ENCODE data around the gene OTUB1. TPM values are rescaled to one million over a fixed set of nuclear protein-coding genes. Genes with fewer than 3 reads are reported as not detected.

Gene OTUB1
- total and polyA plus RNA-seq, 9 of the 15 experiments (the other 6 are each of a cell fraction or from before 2014, with no cell fraction given), result 29.5 to 134 (median 66.1) TPM

DNA sequence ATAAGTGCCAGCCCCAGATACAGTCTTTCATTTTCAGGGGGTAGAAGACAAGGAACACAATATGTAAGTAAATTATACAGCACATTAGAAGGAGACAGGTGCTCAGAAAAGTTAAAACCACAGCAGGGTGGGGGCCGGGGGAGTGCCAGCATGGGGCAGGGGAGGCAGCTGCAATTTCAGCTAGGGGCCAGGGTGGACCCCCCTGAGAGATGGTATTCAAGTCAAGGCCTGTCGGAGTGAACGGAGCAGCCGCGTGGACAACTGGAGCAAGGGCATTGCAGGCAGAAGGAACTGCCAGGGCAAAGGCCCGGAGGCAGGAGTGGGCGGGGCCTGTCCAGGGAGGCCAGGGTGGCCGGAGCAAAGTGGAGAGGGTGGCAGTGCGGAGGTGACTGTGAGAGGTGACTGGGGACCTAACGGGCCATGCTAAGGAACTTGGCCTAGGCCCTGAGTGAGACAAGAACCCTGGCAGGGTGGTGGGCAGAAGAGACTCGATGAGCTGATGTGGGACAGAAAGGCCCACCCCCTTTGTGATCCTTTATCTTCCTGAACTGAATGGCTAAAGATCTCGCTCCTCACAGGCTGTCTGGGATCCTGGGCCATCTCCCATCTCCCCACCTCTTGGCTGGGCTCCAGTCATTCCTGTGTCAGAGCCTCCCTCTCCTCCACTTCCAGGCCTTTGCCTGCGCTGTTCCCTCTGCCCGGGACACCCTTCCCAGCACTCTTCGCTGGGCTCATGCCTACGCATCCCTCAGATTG lies 27.1 kb downstream of the OTUB1 start (continued):
- TF ChIP-seq, protein P1, sequence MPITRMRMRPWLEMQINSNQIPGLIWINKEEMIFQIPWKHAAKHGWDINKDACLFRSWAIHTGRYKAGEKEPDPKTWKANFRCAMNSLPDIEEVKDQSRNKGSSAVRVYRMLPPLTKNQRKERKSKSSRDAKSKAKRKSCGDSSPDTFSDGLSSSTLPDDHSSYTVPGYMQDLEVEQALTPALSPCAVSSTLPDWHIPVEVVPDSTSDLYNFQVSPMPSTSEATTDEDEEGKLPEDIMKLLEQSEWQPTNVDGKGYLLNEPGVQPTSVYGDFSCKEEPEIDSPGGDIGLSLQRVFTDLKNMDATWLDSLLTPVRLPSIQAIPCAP (CRISPR knock-in tag; IDR thresholded peaks at IDR 0.05; ENCODE audit: borderline replicate concordance), result no peak
- TF ChIP-seq MYC (IDR thresholded peaks at IDR 0.05; ENCODE audit: low read depth, low read length), result no peak
- no peak for TF ChIP-seq MYC (CRISPR knock-in tag; IDR thresholded peaks at IDR 0.05; ENCODE audit: borderline replicate concordance, low read depth)
- TF ChIP-seq SAFB2 (IDR thresholded peaks at IDR 0.05; ENCODE audit: borderline replicate concordance, low read depth, low read length, severe bottlenecking), result no peak
- TF ChIP-seq ZNF766 (CRISPR knock-in tag; conservative IDR thresholded peaks at IDR 0.05), result no peak
- no peak for TF ChIP-seq MAFG (tag; conservative IDR thresholded peaks at IDR 0.05)
- TF ChIP-seq PCBP2 (IDR thresholded peaks at IDR 0.05; ENCODE audit: low read depth, low read length, poor library complexity, severe bottlenecking), result no peak
- TF ChIP-seq, protein P2, sequence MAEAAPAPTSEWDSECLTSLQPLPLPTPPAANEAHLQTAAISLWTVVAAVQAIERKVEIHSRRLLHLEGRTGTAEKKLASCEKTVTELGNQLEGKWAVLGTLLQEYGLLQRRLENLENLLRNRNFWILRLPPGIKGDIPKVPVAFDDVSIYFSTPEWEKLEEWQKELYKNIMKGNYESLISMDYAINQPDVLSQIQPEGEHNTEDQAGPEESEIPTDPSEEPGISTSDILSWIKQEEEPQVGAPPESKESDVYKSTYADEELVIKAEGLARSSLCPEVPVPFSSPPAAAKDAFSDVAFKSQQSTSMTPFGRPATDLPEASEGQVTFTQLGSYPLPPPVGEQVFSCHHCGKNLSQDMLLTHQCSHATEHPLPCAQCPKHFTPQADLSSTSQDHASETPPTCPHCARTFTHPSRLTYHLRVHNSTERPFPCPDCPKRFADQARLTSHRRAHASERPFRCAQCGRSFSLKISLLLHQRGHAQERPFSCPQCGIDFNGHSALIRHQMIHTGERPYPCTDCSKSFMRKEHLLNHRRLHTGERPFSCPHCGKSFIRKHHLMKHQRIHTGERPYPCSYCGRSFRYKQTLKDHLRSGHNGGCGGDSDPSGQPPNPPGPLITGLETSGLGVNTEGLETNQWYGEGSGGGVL (CRISPR knock-in tag; IDR thresholded peaks at IDR 0.05), result no peak
- no peak for TF ChIP-seq RFX5 (IDR thresholded peaks at IDR 0.05; ENCODE audit: low read depth, low read length)
- TF ChIP-seq MCM7 (IDR thresholded peaks at IDR 0.05), result no peak
- no peak for TF ChIP-seq ZFP36 (IDR thresholded peaks at IDR 0.05; ENCODE audit: low read depth, low read length, partially characterized antibody)
- TF ChIP-seq, protein P3, sequence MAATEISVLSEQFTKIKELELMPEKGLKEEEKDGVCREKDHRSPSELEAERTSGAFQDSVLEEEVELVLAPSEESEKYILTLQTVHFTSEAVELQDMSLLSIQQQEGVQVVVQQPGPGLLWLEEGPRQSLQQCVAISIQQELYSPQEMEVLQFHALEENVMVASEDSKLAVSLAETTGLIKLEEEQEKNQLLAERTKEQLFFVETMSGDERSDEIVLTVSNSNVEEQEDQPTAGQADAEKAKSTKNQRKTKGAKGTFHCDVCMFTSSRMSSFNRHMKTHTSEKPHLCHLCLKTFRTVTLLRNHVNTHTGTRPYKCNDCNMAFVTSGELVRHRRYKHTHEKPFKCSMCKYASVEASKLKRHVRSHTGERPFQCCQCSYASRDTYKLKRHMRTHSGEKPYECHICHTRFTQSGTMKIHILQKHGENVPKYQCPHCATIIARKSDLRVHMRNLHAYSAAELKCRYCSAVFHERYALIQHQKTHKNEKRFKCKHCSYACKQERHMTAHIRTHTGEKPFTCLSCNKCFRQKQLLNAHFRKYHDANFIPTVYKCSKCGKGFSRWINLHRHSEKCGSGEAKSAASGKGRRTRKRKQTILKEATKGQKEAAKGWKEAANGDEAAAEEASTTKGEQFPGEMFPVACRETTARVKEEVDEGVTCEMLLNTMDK (IDR thresholded peaks at IDR 0.05; ENCODE audit: borderline replicate concordance, insufficient read depth, low read depth, low read length, poor library complexity, severe bottlenecking), result no peak

Measured in K562 (cell line).